Endothelial cell (in vitro differentiated cells): ENCODE results near the gene XPO5. TPM values are rescaled to one million over a fixed set of nuclear protein-coding genes. Genes with fewer than 3 reads are reported as not detected.
A peak's percentile ranks its signal among the peaks of the same experiment; 100 is the strongest.

Experiments
- DNase-seq: peaks from one replicate; pipeline ENCODE4 v3.0.0; 2021; ENCODE audit warnings: low spot score
- H3K27ac Mint-ChIP-seq: one replicate; pipeline ENCODE4 v1.8.0; 2021; ENCODE audit warnings: mixed read lengths, inconsistent platforms; ENCODE audit not compliant: unreplicated experiment
- H3K27me3 Mint-ChIP-seq: one replicate; pipeline ENCODE4 v1.8.0; 2021; ENCODE audit warnings: mild to moderate bottlenecking, moderate library complexity, mixed read lengths, inconsistent platforms; ENCODE audit not compliant: unreplicated experiment
- H3K36me3 Mint-ChIP-seq: one replicate; pipeline ENCODE4 v1.8.0; 2021; ENCODE audit warnings: mild to moderate bottlenecking, low read depth, mixed read lengths, inconsistent platforms; ENCODE audit not compliant: unreplicated experiment
- H3K4me1 Mint-ChIP-seq: one replicate; pipeline ENCODE4 v1.8.0; 2021; ENCODE audit warnings: mild to moderate bottlenecking, mixed read lengths, inconsistent platforms; ENCODE audit not compliant: unreplicated experiment
- H3K4me3 Mint-ChIP-seq: one replicate; pipeline ENCODE4 v1.8.0; 2021; ENCODE audit warnings: mild to moderate bottlenecking, mixed read lengths, inconsistent platforms; ENCODE audit not compliant: unreplicated experiment
- H3K9me3 Mint-ChIP-seq: one replicate; pipeline ENCODE4 v1.8.0; 2021; ENCODE audit warnings: mixed read lengths, inconsistent platforms; ENCODE audit not compliant: unreplicated experiment
- CTCF ChIP-seq: fragments of 200-600 bp; sonication (generic); IDR thresholded peaks from one replicate; pipeline ENCODE4 v1.5.0; 2021; ENCODE audit warnings: antibody characterized with exemption; ENCODE audit not compliant: unreplicated experiment
- total RNA-seq: library from RNA; stranded (reverse); fragmentation: NEBNext Ultra II Directional; extraction: Animal tissue kit (Norgen Biotek cat#: 25700); gene quantifications from one replicate; pipeline ENCODE4 v1.2.1, GENCODE V29; 2021; ENCODE audit not compliant: unreplicated experiment

Gene XPO5
- total RNA-seq, 1 donor from 2014 or later = 37.6 TPM

- Mint-ChIP-seq H3K4me1 (peaks cover 9% of the 10 kb centered on the region), H3K4me3 (peak overlapping the region; percentile 88), H3K27ac (no peak overlapping the region), H3K27me3 (peaks cover 19% of the 10 kb centered on the region), H3K36me3 (peaks cover 39% of the 10 kb centered on the region), H3K9me3 (no peaks in the 10 kb centered on the region)
- no peak for DNase-seq
- TF ChIP-seq CTCF = no peak
Measured at GRCh38 chr6:43508481-43509141, 67.2 kb downstream of the XPO5 start.

- H3K4me1 Mint-ChIP-seq = peaks cover 6% of the 10 kb centered on the region
- DNase-seq = peak; percentile 87
- H3K36me3 Mint-ChIP-seq = peaks cover 45% of the 10 kb centered on the region
- no peak overlapping the region for H3K4me3 Mint-ChIP-seq
- peak; percentile 94 for TF ChIP-seq CTCF
- H3K27me3 Mint-ChIP-seq = peaks cover 20% of the 10 kb centered on the region
- no peak overlapping the region for H3K27ac Mint-ChIP-seq
- H3K9me3 Mint-ChIP-seq = no peaks in the 10 kb centered on the region
Measured at GRCh38 chr6:43506667-43507471, 69.0 kb downstream of the XPO5 start.

GRCh38 chr6:43506171-43506570 is 69.7 kb downstream of the XPO5 start:
- Mint-ChIP-seq H3K36me3 (peaks cover 45% of the 10 kb centered on the region), H3K27ac (no peak overlapping the region), H3K9me3 (no peaks in the 10 kb centered on the region), H3K4me3 (no peak overlapping the region), H3K27me3 (peaks cover 20% of the 10 kb centered on the region), H3K4me1 (peaks cover 3% of the 10 kb centered on the region)
- TF ChIP-seq CTCF = no peak
- no peak for DNase-seq

GRCh38 chr6:43505718-43506117 is 70.1 kb downstream of the XPO5 start:
- Mint-ChIP-seq H3K4me1 (peaks cover 3% of the 10 kb centered on the region), H3K27ac (no peak overlapping the region), H3K27me3 (peaks cover 21% of the 10 kb centered on the region), H3K4me3 (no peak overlapping the region), H3K9me3 (no peaks in the 10 kb centered on the region), H3K36me3 (peaks cover 47% of the 10 kb centered on the region)
- no peak for DNase-seq
- no peak for TF ChIP-seq CTCF
